Measurements from ENCODE around the gene ATG9B.

GRCh38 chr7:150965273-150965830 lies 58.9 kb downstream of the ATG9B start:
- TF ChIP-seq, protein P1, sequence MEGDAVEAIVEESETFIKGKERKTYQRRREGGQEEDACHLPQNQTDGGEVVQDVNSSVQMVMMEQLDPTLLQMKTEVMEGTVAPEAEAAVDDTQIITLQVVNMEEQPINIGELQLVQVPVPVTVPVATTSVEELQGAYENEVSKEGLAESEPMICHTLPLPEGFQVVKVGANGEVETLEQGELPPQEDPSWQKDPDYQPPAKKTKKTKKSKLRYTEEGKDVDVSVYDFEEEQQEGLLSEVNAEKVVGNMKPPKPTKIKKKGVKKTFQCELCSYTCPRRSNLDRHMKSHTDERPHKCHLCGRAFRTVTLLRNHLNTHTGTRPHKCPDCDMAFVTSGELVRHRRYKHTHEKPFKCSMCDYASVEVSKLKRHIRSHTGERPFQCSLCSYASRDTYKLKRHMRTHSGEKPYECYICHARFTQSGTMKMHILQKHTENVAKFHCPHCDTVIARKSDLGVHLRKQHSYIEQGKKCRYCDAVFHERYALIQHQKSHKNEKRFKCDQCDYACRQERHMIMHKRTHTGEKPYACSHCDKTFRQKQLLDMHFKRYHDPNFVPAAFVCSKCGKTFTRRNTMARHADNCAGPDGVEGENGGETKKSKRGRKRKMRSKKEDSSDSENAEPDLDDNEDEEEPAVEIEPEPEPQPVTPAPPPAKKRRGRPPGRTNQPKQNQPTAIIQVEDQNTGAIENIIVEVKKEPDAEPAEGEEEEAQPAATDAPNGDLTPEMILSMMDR (IDR thresholded peaks at IDR 0.05) = no peak
- no peak for TF ChIP-seq POLR2AphosphoS5 (IDR thresholded peaks at IDR 0.05)
